Endothelial cell of umbilical vein (primary cell): ENCODE results near the gene LCA5L. TPM values are rescaled to one million over a fixed set of nuclear protein-coding genes. Genes with fewer than 3 reads are reported as not detected.

Experiments used
- BruUV-seq: library from RNA; stranded (reverse); fragments of 400-500 nt; replicated peaks from 2 replicates; lab custom pipeline; 2021; lab: Mats Ljungman, UMichigan
- CTCF ChIA-PET: fragments of 300-600, 350-600 bp; sonication (Branson Sonifier 250); formaldehyde crosslinking; loops from one replicate; lab custom pipeline; 2021; ENCODE audit warnings: antibody characterized with exemption, inconsistent platforms; lab: Charles Lee
- POLR2A ChIA-PET: fragments of 300-600, 350-600 bp; sonication (Branson Sonifier 250); formaldehyde crosslinking; loops from one replicate; lab custom pipeline; 2021; ENCODE audit warnings: antibody characterized with exemption, inconsistent platforms; lab: Charles Lee
- DNase-seq: peaks from one replicate; pipeline ENCODE4 v3.0.0-alpha.2; 2011; ENCODE audit warnings: low read depth, low spot score
- FAIRE-seq: peaks from 2 replicates; lab custom pipeline; 2011; peaks lifted over from hg19 to GRCh38; lab: Jason Lieb, UNC
- H2AFZ ChIP-seq: 2 replicates; pipeline ENCODE4 v1.6.0; 2012; ENCODE audit warnings: low read depth, low read length, control low read depth, inconsistent platforms
- H3K27ac ChIP-seq: 2 replicates; pipeline ENCODE4 v1.5.1; 2011; ENCODE audit warnings: low read depth, mild to moderate bottlenecking, control low read depth, low read length, moderate library complexity; ENCODE audit not compliant: insufficient read depth
- H3K27me3 ChIP-seq, 2 experiments: 2 replicates each; pipeline versions ENCODE4 v1.6.0 to v1.6.1; 2011; ENCODE audit warnings: low read length in 2 of 2, mixed read lengths in 1 of 2; ENCODE audit not compliant: control insufficient read depth in 2 of 2, insufficient read depth in 2 of 2
- H3K36me3 ChIP-seq, 2 experiments: 2 replicates in 1 of 2; 3 replicates in 1 of 2; pipeline ENCODE4 v1.5.1; 2011; ENCODE audit warnings: low read length in 2 of 2, mild to moderate bottlenecking in 1 of 2, moderate library complexity in 1 of 2; ENCODE audit not compliant: control insufficient read depth in 2 of 2, insufficient read depth in 2 of 2; ENCODE audit errors: extremely low read depth in 1 of 2
- H3K4me1 ChIP-seq: 3 replicates; pipeline ENCODE4 v1.5.1; 2011; ENCODE audit warnings: mild to moderate bottlenecking, low read length; ENCODE audit not compliant: control insufficient read depth, insufficient read depth; ENCODE audit errors: extremely low read depth
- H3K4me2 ChIP-seq: 2 replicates; pipeline ENCODE4 v1.6.1; 2011; ENCODE audit warnings: low read length, control low read depth, mixed read lengths; ENCODE audit not compliant: insufficient read depth
- H3K4me3 ChIP-seq, 3 experiments: fragments of 200-600 bp in 1 of 3; sonication (generic), shearing (Covaris generic) in 1 of 3; replicated peaks in 1 of 3; 2 replicates each; pipeline ENCODE4 v1.5.1; 2011 to 2016; ENCODE audit warnings: control low read depth in 3 of 3, low read length in 3 of 3, mild to moderate bottlenecking in 2 of 3, inconsistent platforms in 1 of 3, low read depth in 1 of 3, moderate library complexity in 1 of 3; ENCODE audit not compliant: insufficient read depth in 1 of 3
- H3K79me2 ChIP-seq: 2 replicates; pipeline ENCODE4 v1.6.0; 2012; ENCODE audit warnings: low read length, inconsistent platforms; ENCODE audit not compliant: control insufficient read depth, insufficient read depth
- H3K9ac ChIP-seq: replicated peaks from 2 replicates; pipeline ENCODE3; 2011; ENCODE audit warnings: low read length, control low read depth; ENCODE audit not compliant: insufficient read depth; ENCODE audit errors: extremely low read depth
- H3K9me1 ChIP-seq: replicated peaks from 3 replicates; pipeline ENCODE4 v1.6.0; 2011; ENCODE audit warnings: mild to moderate bottlenecking, low read length; ENCODE audit not compliant: control insufficient read depth, insufficient read depth; ENCODE audit errors: extremely low read depth
- H3K9me3 ChIP-seq: replicated peaks from 2 replicates; pipeline ENCODE4 v1.5.1; 2012; ENCODE audit warnings: low read length, inconsistent platforms; ENCODE audit not compliant: control insufficient read depth, insufficient read depth
- H4K20me1 ChIP-seq: replicated peaks from 2 replicates; pipeline ENCODE3; 2011; ENCODE audit warnings: mild to moderate bottlenecking, low read length; ENCODE audit not compliant: control insufficient read depth, insufficient read depth; ENCODE audit errors: extremely low read depth
- CTCF ChIP-seq, 2 donors: IDR thresholded peaks; 1 replicate in 1 of 2; 2 replicates in 1 of 2; pipeline ENCODE4 v1.5.1; 2011; ENCODE audit warnings: low read length in 2 of 2, mild to moderate bottlenecking in 2 of 2, moderate library complexity in 2 of 2, control low read depth in 1 of 2, inconsistent platforms in 1 of 2, low read depth in 1 of 2; ENCODE audit not compliant: insufficient read depth in 1 of 2; ENCODE audit errors: extremely low read depth in 1 of 2
- EZH2 ChIP-seq: IDR thresholded peaks from 2 replicates; pipeline ENCODE4 v1.6.1; 2012; ENCODE audit warnings: borderline replicate concordance, low read depth, mild to moderate bottlenecking, moderate library complexity, low read length, inconsistent platforms; ENCODE audit not compliant: severe bottlenecking
- FOS ChIP-seq: IDR thresholded peaks from 2 replicates; pipeline ENCODE4 v1.6.1; 2011; ENCODE audit warnings: mild to moderate bottlenecking, low read length, moderate library complexity, borderline replicate concordance; ENCODE audit not compliant: insufficient read depth
- GATA2 ChIP-seq: IDR thresholded peaks from 2 replicates; pipeline ENCODE4 v1.7.0; 2011; ENCODE audit warnings: low read depth, mild to moderate bottlenecking, moderate library complexity, mixed read lengths, low read length; ENCODE audit not compliant: insufficient read length, insufficient read depth
- JUN ChIP-seq: IDR thresholded peaks from 2 replicates; pipeline ENCODE4 v1.6.1; 2011; ENCODE audit warnings: borderline replicate concordance, low read depth; ENCODE audit not compliant: insufficient read length, insufficient read depth
- MYC ChIP-seq: IDR thresholded peaks from one replicate; pipeline ENCODE4 v1.6.1; 2011; ENCODE audit warnings: mild to moderate bottlenecking, low read depth, low read length
- POLR2A ChIP-seq: IDR thresholded peaks from 2 replicates; pipeline ENCODE4 v1.6.1; 2012; ENCODE audit warnings: low read depth, mild to moderate bottlenecking, control low read depth, low read length
- POLR2AphosphoS5 ChIP-seq: IDR thresholded peaks from 2 replicates; pipeline ENCODE4 v1.6.1; 2012; ENCODE audit warnings: low read depth, mild to moderate bottlenecking, control low read depth, low read length, moderate library complexity; ENCODE audit not compliant: insufficient read depth
- dilution Hi-C: fragments of 300-500 bp; cut with MboI; formaldehyde crosslinking; loops from one replicate; pipeline ENCODE4 v1.15.0; 2019; ENCODE audit warnings: low sequenced_read_pairs; ENCODE audit not compliant: extremely low pct_ligation_motif_present
- intact Hi-C: fragments of 100-400 bp; cut with micrococcal nuclease; formaldehyde crosslinking; loops from one replicate; pipeline ENCODE4 v1.10.0; 2022
- polyA plus RNA-seq, 4 experiments: library from polyadenylated mRNA; depleted of rRNA in 3 of 4; stranded (reverse) in 3 of 4; unstranded in 1 of 4; fragments of >200 nt; gene quantifications; 2 replicates each; pipeline versions ENCODE4 v1.2.1 to v1.2.3, GENCODE V29; 2011 to 2012; ENCODE audit warnings: missing spikeins in 1 of 4
- total RNA-seq: library from RNA; stranded (reverse); gene quantifications from 2 replicates; pipeline ENCODE4 v1.2.3, GENCODE V29; 2021
- TF ChIP-seq, protein P1 (sequence below): IDR thresholded peaks from 2 replicates; pipeline ENCODE4 v1.6.1; 2011; ENCODE audit not compliant: insufficient read depth, insufficient read length

LCA5L gene
- total and polyA plus RNA-seq, 2 donors (not counting 3 experiments of a cell fraction or from before 2014, with no cell fraction given): 0.26 to 1.0 TPM

- Histone ChIP-seq H3K9me1 (no peaks in the 10 kb centered on the region), H3K4me1 (no peaks in the 10 kb centered on the region), H3K4me2 (no peak overlapping the region), H3K79me2 (no peaks in the 10 kb centered on the region), H2AFZ (no peak overlapping the region), H3K9ac (no peak overlapping the region), H4K20me1 (no peaks in the 10 kb centered on the region), H3K27ac (no peak overlapping the region), H3K4me3 (no peak overlapping the region), H3K27me3 (peaks cover 3 to 8% of the 10 kb centered on the region in 2 experiments), H3K36me3 (no peaks in the 10 kb centered on the region), H3K9me3 (no peaks in the 10 kb centered on the region)
- FAIRE-seq: no peak
- CTCF ChIA-PET: interaction anchor here (0.6 kb wide), 1 partner anchor 34 kb away, joined by 3 read pairs; no protein-coding TSS in a partner anchor
- TF ChIP-seq CTCF (IDR thresholded peaks at IDR 0.05; ENCODE audit: extremely low read depth in 1 of 2, insufficient read depth in 1 of 2, low read depth in 1 of 2, low read length in 2 of 2) (no peak), MYC (no peak), POLR2AphosphoS5 (no peak), FOS (no peak), GATA2 (no peak), EZH2 (no peak), JUN (no peak), POLR2A (no peak)
- TF ChIP-seq, protein P1, sequence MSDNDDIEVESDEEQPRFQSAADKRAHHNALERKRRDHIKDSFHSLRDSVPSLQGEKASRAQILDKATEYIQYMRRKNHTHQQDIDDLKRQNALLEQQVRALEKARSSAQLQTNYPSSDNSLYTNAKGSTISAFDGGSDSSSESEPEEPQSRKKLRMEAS: no peak
- intact Hi-C loops: no loop called here
- no TSS peak for BruUV-seq
- POLR2A ChIA-PET: no interaction called here
- DNase-seq: no peak
- dilution Hi-C loops: no loop called here
These were observed 82.8 kb downstream of the LCA5L start for GRCh38 chr21:39362733-39363132.
